HG02588 (cell line): Measurements from ENCODE around the gene PABPN1L.
"Not testable (repeated sequence)": the region's sequence is repeated elsewhere in the genome, so short reads cannot be mapped to it uniquely, and the experiment has no call there.

Experiments used
- ATAC-seq: cut with Tn5 transposase; IDR thresholded peaks from one replicate; pipeline ENCODE4 v1.9.1; 2021; ENCODE audit warnings: mild to moderate bottlenecking, moderate library complexity; ENCODE audit not compliant: unreplicated experiment

The PABPN1L gene

DNA sequence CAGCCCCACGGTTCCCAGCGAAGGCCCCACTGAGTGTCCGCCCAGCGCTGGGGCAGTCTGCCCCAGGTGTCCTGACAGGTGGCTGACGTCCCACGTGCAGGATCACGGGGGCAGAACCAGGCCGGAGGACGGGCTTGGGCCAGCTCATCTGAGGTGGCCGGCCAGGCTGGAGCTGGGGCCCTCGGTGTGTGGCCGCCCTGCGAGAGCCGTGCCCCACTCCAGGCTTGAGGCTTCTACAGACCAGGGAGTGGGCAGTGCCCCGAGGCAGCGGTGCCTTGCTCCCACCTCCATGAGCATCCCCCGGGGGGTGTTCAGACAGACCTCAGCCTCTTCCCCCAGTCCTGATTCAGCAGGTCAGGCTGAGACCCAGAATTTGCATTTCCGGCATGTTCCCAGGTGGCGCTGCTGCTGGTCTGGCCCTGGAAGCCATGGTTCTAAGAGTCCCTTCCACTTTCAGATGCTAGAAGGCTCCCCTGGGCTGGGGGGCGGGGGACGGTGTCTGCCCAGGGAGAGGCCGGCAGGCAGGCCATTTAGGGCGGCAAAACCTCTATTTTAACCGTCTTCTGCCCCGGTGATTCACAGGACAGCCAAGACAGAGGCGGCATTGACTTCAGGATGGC is 35.4 kb upstream of the PABPN1L start:
- ATAC-seq: no peak

DNA sequence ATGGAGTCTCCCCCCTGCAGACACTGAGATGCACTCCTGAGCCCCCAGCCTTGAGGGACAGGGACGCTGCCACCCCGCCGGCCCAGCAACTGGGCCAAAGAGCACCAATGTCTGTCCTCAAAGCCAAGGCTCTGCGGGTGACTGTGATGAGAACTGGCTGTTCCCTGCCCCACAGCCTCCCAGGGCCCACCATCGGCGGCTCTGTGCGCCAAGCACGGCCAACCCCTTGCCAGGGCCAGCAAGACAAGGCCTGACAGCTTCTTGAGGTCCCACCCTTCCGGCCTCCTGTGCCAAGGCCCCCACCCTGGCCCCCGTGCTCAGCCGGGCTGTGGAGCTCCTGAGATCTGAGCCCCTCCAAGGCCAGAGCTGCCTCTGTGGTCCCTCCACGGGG is 34.2 kb upstream of the PABPN1L start:
- no peak for ATAC-seq

- ATAC-seq: no peak
Observed at GRCh38 chr16:88899901-88900661, 33.6 kb upstream of the PABPN1L start.

- no peak for ATAC-seq
Observed at GRCh38 chr16:88897696-88898425, 31.4 kb upstream of the PABPN1L start.

DNA sequence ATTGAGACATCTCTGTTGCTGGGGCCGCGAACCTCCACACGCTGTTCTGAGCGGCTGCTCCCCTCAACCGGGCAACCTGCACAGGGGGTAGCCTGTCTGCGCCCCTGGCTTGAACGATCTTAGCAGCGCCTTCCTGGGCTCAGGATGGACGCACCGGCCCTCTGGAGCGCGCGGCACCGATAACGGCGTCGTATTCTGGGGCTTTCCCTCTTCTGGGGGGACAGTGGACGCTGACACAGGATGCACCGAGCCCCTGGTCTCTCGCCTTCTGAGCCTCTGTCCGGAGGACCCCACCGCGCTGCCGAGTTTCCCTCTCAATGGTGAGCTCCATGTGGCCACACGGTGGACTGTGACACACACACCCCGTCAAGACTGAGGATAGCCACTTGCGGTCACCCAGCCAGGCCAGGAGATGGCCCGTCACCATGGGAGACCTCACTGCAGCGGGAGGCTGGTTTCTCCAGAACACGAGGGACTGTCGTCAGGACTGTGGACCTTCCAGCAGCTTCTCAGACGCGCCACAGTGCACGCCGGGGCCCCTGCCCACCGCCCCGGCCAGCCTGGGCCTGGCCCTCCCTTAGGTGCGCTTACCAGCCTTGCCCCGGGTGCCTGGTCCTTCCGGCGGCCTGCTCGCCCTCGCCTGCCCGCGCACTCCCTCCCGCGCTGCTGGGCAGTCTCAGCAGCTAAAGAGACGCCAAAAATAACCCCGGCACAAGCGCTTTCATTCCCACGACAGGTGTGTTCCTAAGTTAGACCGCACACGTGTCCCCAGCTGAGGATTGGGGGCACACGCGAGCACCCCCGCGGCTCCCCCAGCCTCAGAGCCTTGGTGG is 30.0 kb upstream of the PABPN1L start:
- no peak for ATAC-seq

DNA sequence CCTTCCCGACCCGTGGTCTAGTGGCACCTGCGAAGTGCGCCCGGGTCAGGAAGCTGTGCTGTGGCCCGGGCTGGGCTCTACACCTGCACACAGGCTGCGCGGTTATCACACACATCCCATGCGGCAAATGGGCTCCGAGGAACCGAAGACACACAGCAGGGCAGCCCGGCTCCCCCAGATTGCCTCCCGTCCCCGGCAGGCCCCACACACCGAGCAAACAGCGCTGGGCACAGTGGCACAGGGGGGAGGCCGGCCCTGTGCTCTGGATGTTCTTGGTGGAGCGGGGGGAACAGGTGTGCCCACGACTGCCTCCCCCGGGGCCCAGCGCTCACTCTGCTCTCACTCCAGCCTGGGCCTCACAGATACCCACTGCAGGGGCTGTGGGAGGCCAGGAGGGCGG is 28.9 kb upstream of the PABPN1L start:
- no peak for ATAC-seq

DNA sequence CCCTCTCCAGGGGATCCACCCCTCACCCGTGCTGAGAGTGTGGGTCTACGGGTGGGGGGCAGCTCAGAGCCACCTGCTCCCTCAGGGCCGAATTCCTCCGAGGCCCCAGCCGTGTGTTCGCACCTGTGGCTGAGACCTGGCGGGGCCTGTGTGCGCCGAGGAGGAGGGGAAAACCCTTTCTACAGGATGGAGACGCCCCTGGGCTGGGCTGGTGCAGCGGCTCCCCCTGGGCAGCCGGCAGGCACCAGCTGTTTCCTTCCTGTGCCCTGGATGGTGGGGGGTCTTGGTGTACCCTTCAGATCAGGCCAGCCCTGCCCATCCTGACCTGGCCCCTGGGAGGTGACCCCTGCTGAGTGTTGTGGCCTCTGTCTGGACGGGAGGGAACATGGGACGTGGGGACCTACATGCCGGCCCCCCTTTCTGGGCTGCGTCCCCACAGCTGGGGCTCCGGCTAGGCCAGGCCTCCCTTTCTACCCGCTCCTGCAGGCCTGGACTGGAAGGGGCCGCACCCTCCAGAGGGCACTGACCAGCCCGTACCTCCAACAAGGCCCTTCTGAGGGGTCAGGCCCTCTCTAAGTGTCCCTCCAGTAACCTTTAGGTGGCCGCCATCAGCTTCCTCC is 28.3 kb upstream of the PABPN1L start:
- ATAC-seq: no peak

GRCh38 chr16:88894266-88894665 is 27.8 kb upstream of the PABPN1L start:
- not testable (repeated sequence) for ATAC-seq

GRCh38 chr16:88893127-88893968 is 26.9 kb upstream of the PABPN1L start:
- ATAC-seq: no peak

DNA sequence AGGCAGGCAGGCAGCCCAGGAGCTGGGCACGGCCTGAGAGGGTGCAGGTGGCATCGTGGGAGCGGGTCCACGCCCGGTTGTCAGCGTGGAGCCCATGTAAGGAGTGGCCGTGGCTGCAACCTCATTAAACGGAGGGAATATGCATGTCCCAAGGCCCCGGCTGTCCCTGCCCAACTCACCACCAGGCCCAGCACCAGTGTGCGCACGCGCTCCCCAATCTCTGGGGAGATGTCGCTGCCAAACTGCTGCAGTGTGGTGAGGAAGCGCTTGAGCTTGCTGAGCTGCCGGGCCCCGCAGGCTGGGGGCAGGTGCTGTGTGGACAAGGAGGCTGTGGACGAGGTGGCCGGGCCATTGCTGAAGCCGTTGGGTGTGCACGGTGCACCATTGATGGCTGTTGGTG is 25.6 kb upstream of the PABPN1L start:
- no peak for ATAC-seq

- ATAC-seq: no peak
Observed at GRCh38 chr16:88891083-88891482, 24.6 kb upstream of the PABPN1L start.

GRCh38 chr16:88889702-88890352 is 23.4 kb upstream of the PABPN1L start:
- ATAC-seq: not testable (repeated sequence)

GRCh38 chr16:88888461-88889387 is 22.3 kb upstream of the PABPN1L start:
- no peak for ATAC-seq

DNA sequence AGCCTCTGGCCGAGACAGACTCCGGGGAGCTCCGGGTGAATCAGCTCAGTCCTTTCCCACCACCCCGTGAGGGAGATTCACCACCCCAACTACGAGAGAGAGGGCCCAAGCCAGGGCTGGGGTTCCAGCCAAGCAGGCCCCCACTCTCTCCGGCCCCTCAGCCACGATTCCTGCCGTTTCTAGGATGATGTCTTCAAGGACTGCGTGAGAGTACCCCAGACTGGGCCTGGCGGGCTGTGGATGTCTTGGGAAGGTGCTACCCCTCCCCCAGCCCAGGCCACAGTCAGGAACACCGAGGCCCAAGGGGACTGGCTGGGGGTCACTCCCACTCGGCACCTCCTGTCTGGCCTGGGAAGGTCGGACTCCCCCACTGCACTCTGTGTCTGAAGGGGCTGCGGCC is 21.6 kb upstream of the PABPN1L start:
- ATAC-seq: no peak

DNA sequence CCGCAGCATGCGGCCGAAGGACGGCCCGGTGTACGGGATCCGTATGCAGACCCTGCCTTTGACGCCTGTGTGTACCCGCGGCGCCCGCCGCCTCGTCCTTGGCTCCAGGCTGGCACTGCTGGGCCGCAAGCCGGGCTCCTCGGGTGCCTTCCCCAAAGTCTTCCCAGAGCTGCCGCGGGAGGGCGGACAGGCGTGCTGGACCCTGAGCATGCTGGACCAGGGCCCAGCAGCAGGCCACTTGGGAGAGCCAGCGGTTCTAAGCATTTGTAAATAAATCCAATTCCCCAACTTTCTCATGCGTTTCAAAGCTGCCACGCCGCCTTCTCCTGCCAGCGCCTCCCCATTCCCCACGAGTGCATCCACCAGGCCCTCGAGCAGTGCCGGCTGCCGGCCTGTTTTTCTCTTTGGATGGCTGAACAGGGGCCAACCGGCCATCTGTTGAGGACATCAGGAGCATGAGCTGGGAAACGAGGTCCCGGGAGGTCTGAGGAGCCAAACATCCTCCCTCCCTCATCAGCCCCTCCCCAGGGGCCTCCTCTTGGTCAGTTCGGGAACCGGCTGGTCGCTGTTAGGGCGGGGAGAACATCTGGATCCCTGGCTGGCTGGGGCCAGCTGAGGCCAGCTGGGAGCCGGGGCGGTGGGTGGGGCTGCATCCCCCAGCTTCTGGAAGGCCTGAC is 20.5 kb upstream of the PABPN1L start:
- ATAC-seq: no peak

DNA sequence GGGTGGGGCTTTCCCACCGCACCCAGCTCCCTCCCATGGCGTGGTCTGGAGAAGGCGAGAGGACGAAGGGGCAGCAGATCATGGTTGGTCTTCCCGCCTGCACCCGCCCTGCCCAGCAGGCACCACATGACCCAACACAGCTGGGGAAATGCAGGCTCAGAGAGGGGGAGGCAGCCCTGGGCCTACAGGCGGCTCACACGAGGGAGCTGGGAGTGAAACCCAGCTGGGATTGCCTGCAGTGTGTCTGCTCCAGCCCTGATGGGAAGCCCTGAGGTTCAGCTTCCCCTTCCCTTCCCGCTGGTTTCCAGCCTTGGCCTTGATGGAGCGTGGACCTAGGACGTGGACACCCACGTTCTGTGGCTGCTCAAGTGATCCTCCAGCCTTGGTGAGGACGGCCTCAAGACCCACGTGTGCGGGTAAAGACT is 20.0 kb upstream of the PABPN1L start:
- ATAC-seq: no peak

GRCh38 chr16:88885693-88886280 is 19.3 kb upstream of the PABPN1L start:
- no peak for ATAC-seq
